IMR-90 (cell line): ENCODE results near the gene KCNAB1. TPM values are rescaled to one million over a fixed set of nuclear protein-coding genes. Genes with fewer than 3 reads are reported as not detected.

ENCODE experiments used
- ATAC-seq: fragments of 200-7000 bp; cut with Tn5 transposase; 2 replicates; pipeline ENCODE4 v1.9.1; 2020; ENCODE audit warnings: low read depth, mild to moderate bottlenecking, moderate library complexity
- BruUV-seq: library from RNA; stranded (reverse); fragments of 400-500 nt; replicated peaks from 2 replicates; lab custom pipeline; 2021; lab: Mats Ljungman, UMichigan
- CTCF ChIA-PET: fragments of 300-600 bp; formaldehyde crosslinking; extraction: SDS; loops from one replicate; lab custom pipeline; 2021; ENCODE audit warnings: antibody characterized with exemption; lab: Yijun Ruan, JAX
- POLR2A ChIA-PET: fragments of 300-600 bp; sonication (Branson Sonifier 250); formaldehyde crosslinking; loops from one replicate; lab custom pipeline; 2022; ENCODE audit warnings: antibody characterized with exemption; ENCODE audit not compliant: unreplicated experiment; lab: Charles Lee
- DNase-seq: peaks from one replicate; pipeline ENCODE4 v3.0.0; 2013
- H2AFZ ChIP-seq: replicated peaks from 2 replicates; pipeline ENCODE3; 2013; ENCODE audit warnings: low read length, mild to moderate bottlenecking; ENCODE audit not compliant: poor library complexity
- H2AK5ac ChIP-seq: 2 replicates; pipeline ENCODE4 v1.6.1; 2013; ENCODE audit warnings: low read depth, low read length, inconsistent platforms
- H2AK9ac ChIP-seq: replicated peaks from 2 replicates; pipeline ENCODE3; 2013; ENCODE audit warnings: mild to moderate bottlenecking, low read depth, low read length, moderate library complexity; ENCODE audit not compliant: poor library complexity
- H2BK120ac ChIP-seq: 2 replicates; pipeline ENCODE4 v1.6.1; 2013; ENCODE audit warnings: low read depth, low read length, inconsistent platforms
- H2BK15ac ChIP-seq: 3 replicates; pipeline ENCODE4 v1.6.1; 2013; ENCODE audit warnings: low read depth, low read length, inconsistent platforms
- H2BK20ac ChIP-seq: 2 replicates; pipeline ENCODE4 v1.6.1; 2013; ENCODE audit warnings: low read depth, mild to moderate bottlenecking, inconsistent platforms, low read length, moderate library complexity
- H2BK5ac ChIP-seq: 2 replicates; pipeline ENCODE4 v1.6.1; 2013; ENCODE audit warnings: mild to moderate bottlenecking, low read depth, low read length, inconsistent platforms; ENCODE audit not compliant: poor library complexity, severe bottlenecking
- H3K14ac ChIP-seq: replicated peaks from 2 replicates; pipeline ENCODE4 v1.6.1; 2013; ENCODE audit warnings: low read depth, low read length, inconsistent platforms
- H3K18ac ChIP-seq: 2 replicates; pipeline ENCODE4 v1.6.1; 2013; ENCODE audit warnings: low read depth, low read length, control low read depth
- H3K23ac ChIP-seq: 2 replicates; pipeline ENCODE4 v1.6.1; 2013; ENCODE audit warnings: low read depth, low read length, inconsistent platforms
- H3K27ac ChIP-seq: 2 replicates; pipeline ENCODE4 v1.5.1; 2013; ENCODE audit warnings: mild to moderate bottlenecking, control low read depth, low read length; ENCODE audit not compliant: insufficient read depth
- H3K27me3 ChIP-seq: 2 replicates; pipeline ENCODE4 v1.6.1; 2013; ENCODE audit warnings: low read length; ENCODE audit not compliant: control insufficient read depth, insufficient read depth
- H3K36me3 ChIP-seq: 2 replicates; pipeline ENCODE4 v1.6.1; 2013; ENCODE audit warnings: low read length, mixed read lengths; ENCODE audit not compliant: control insufficient read depth, insufficient read depth
- H3K4ac ChIP-seq: 2 replicates; pipeline ENCODE4 v1.6.1; 2013; ENCODE audit warnings: low read depth, low read length, inconsistent platforms
- H3K4me1 ChIP-seq: 2 replicates; pipeline ENCODE4 v1.6.1; 2013; ENCODE audit warnings: low read length, mixed read lengths; ENCODE audit not compliant: control insufficient read depth, insufficient read depth
- H3K4me2 ChIP-seq: 2 replicates; pipeline ENCODE4 v1.6.1; 2013; ENCODE audit warnings: low read depth, mild to moderate bottlenecking, control low read depth, low read length, moderate library complexity
- H3K4me3 ChIP-seq: 2 replicates; pipeline ENCODE4 v1.5.1; 2013; ENCODE audit warnings: low read depth, mild to moderate bottlenecking, control low read depth, low read length, moderate library complexity; ENCODE audit not compliant: insufficient read depth
- H3K56ac ChIP-seq: 2 replicates; pipeline ENCODE4 v1.6.1; 2013; ENCODE audit warnings: low read length, inconsistent platforms; ENCODE audit not compliant: insufficient read depth; ENCODE audit errors: extremely low read depth
- H3K79me1 ChIP-seq, 2 experiments: 2 replicates each; pipeline ENCODE4 v1.6.1; 2013; ENCODE audit warnings: low read length in 2 of 2, inconsistent platforms in 1 of 2, low read depth in 1 of 2
- H3K9ac ChIP-seq: 2 replicates; pipeline ENCODE4 v1.6.1; 2013; ENCODE audit warnings: low read depth, low read length, control low read depth
- H3K9me1 ChIP-seq: 2 replicates; pipeline ENCODE4 v1.6.1; 2013; ENCODE audit warnings: low read length, inconsistent platforms; ENCODE audit not compliant: insufficient read depth
- H3K9me3 ChIP-seq: 2 replicates; pipeline ENCODE4 v1.6.1; 2013; ENCODE audit warnings: low read length; ENCODE audit not compliant: control insufficient read depth, insufficient read depth
- H4K20me1 ChIP-seq: 2 replicates; pipeline ENCODE4 v1.6.1; 2013; ENCODE audit warnings: low read length, inconsistent platforms; ENCODE audit not compliant: insufficient read depth
- H4K5ac ChIP-seq: 2 replicates; pipeline ENCODE4 v1.6.1; 2013; ENCODE audit warnings: mild to moderate bottlenecking, low read depth, low read length, control low read depth
- H4K8ac ChIP-seq, 2 experiments: 2 replicates each; pipeline ENCODE4 v1.6.1; 2013; ENCODE audit warnings: low read depth in 2 of 2, low read length in 2 of 2, control low read depth in 1 of 2, inconsistent platforms in 1 of 2
- H4K91ac ChIP-seq: 2 replicates; pipeline ENCODE4 v1.6.1; 2013; ENCODE audit warnings: low read depth, low read length, inconsistent platforms; ENCODE audit not compliant: insufficient read depth
- BHLHE40 ChIP-seq: fragments of 150-350 bp; IDR thresholded peaks from 2 replicates; pipeline ENCODE4 v1.6.1; 2016; ENCODE audit warnings: mild to moderate bottlenecking, low read depth, low read length
- CEBPB ChIP-seq: IDR thresholded peaks from 2 replicates; pipeline ENCODE4 v1.6.1; 2012; ENCODE audit warnings: low read depth, low read length, improper control_type of control experiment
- CHD1 ChIP-seq: IDR thresholded peaks from 2 replicates; pipeline ENCODE4 v1.6.1; 2012; ENCODE audit warnings: low read depth, low read length, improper control_type of control experiment
- CTCF ChIP-seq: conservative IDR thresholded peaks from 2 replicates; pipeline ENCODE4 v1.5.1; 2012; ENCODE audit warnings: mild to moderate bottlenecking, low read depth, low read length, improper control_type of control experiment
- FOS ChIP-seq: fragments of 150-350 bp; IDR thresholded peaks from 2 replicates; pipeline ENCODE4 v1.6.1; 2016; ENCODE audit warnings: low read depth, low read length
- MAFK ChIP-seq: IDR thresholded peaks from 2 replicates; pipeline ENCODE4 v1.6.1; 2012; ENCODE audit warnings: low read depth, low read length, improper control_type of control experiment
- MAZ ChIP-seq: IDR thresholded peaks from 2 replicates; pipeline ENCODE4 v1.6.1; 2012; ENCODE audit warnings: low read depth, mild to moderate bottlenecking, low read length, improper control_type of control experiment, moderate library complexity, borderline replicate concordance
- MXI1 ChIP-seq: IDR thresholded peaks from 2 replicates; pipeline ENCODE4 v1.6.1; 2012; ENCODE audit warnings: low read depth, mild to moderate bottlenecking, low read length, moderate library complexity, borderline replicate concordance
- NFE2L2 ChIP-seq: fragments of 150-350 bp; IDR thresholded peaks from 2 replicates; pipeline ENCODE4 v1.6.1; 2016; ENCODE audit warnings: low read depth, mild to moderate bottlenecking, low read length
- POLR2A ChIP-seq: IDR thresholded peaks from 2 replicates; pipeline ENCODE4 v1.6.1; 2012; ENCODE audit warnings: mild to moderate bottlenecking, low read depth, low read length
- RAD21 ChIP-seq: IDR thresholded peaks from 2 replicates; pipeline ENCODE4 v1.6.1; 2012; ENCODE audit warnings: low read length, improper control_type of control experiment
- RCOR1 ChIP-seq: IDR thresholded peaks from 2 replicates; pipeline ENCODE4 v1.6.1; 2012; ENCODE audit warnings: mild to moderate bottlenecking, low read length, improper control_type of control experiment; ENCODE audit not compliant: insufficient replicate concordance
- RFX5 ChIP-seq: IDR thresholded peaks from 2 replicates; pipeline ENCODE4 v1.8.0; 2012; ENCODE audit warnings: low read depth, mild to moderate bottlenecking, low read length, moderate library complexity
- SMC3 ChIP-seq: fragments of 150-350 bp; IDR thresholded peaks from 2 replicates; pipeline ENCODE4 v1.6.1; 2016; ENCODE audit warnings: low read depth, mild to moderate bottlenecking, antibody characterized with exemption, low read length, moderate library complexity
- WGBS, 2 experiments: methylation state at CpG; one replicate each; pipeline versions ENCODE4 v1.1.5 to v1.1.7; 2013; ENCODE audit warnings: missing lambda C conversion rate in 2 of 2; ENCODE audit not compliant: insufficient read length in 1 of 2; ENCODE audit errors: extremely low coverage in 2 of 2; 5-methylcytosine and 5-hydroxymethylcytosine counted together
- dilution Hi-C: fragments of 300-500 bp; cut with HindIII; formaldehyde crosslinking; loops from one replicate; pipeline ENCODE4 v1.14.3; 2018; ENCODE audit warnings: low sequenced_read_pairs; ENCODE audit not compliant: unreplicated experiment
- in situ Hi-C: fragments of 300-500 bp; cut with MboI; formaldehyde crosslinking; loops from 3 replicates; pipeline ENCODE4 v1.14.3; 2019; ENCODE audit warnings: low sequenced_read_pairs, inconsistent platforms, mixed read lengths
- intact Hi-C: fragments of 100-400 bp; cut with micrococcal nuclease; formaldehyde crosslinking; loops from 2 replicates; pipeline ENCODE4 v1.10.0; 2022
- polyA plus RNA-seq, 3 experiments: library from polyadenylated mRNA; depleted of rRNA; stranded (reverse); fragments of >200 nt; gene quantifications; 2 replicates each; pipeline ENCODE4 v1.2.3, GENCODE V29; 2012; ENCODE audit warnings: low replicate concordance in 1 of 3
- total RNA-seq: library from RNA; depleted of rRNA; stranded (reverse); fragments of >200 nt; gene quantifications from 2 replicates; pipeline ENCODE4 v1.2.3, GENCODE V29; 2012
- TF ChIP-seq, protein P1 (sequence below): fragments of 150-350 bp; IDR thresholded peaks from 2 replicates; pipeline ENCODE4 v1.6.1; 2017; ENCODE audit warnings: mild to moderate bottlenecking, antibody characterized with exemption, low read length, low read depth
- TF ChIP-seq, protein P2 (sequence below): fragments of 150-350 bp; IDR thresholded peaks from 2 replicates; pipeline ENCODE4 v1.6.1; 2016; ENCODE audit warnings: low read depth, mild to moderate bottlenecking, low read length, moderate library complexity, borderline replicate concordance

The KCNAB1 gene
- total and polyA plus RNA-seq, 2 of the 4 experiments (the other 2 are of a cell fraction) = under 0.01 to 0.07 TPM

- H2BK15ac ChIP-seq = no peak overlapping the region
- no peaks in the 10 kb centered on the region for H3K4me1 ChIP-seq
- no peak overlapping the region for H2BK5ac ChIP-seq
- H2BK20ac ChIP-seq = no peak overlapping the region
- H3K27me3 ChIP-seq = no peaks in the 10 kb centered on the region
- intact Hi-C loops (no loop called here), in situ Hi-C loops (no loop called here), dilution Hi-C loops (no loop called here)
- 90% methylated on average over 2 of the region's 3 CpGs; no CpG with 5 or more reads in 1 of the 2 experiments for WGBS, 2 experiments
- no peak overlapping the region for H4K8ac ChIP-seq
- no peak overlapping the region for H4K5ac ChIP-seq
- H3K4ac ChIP-seq = no peak overlapping the region
- no peaks in the 10 kb centered on the region for H3K9me1 ChIP-seq
- H3K79me1 ChIP-seq = no peaks in the 10 kb centered on the region
- ATAC-seq (no peak), DNase-seq (no peak)
- H2AK9ac ChIP-seq = no peak overlapping the region
- H3K36me3 ChIP-seq = no peaks in the 10 kb centered on the region
- H3K56ac ChIP-seq = no peak overlapping the region
- no TSS peak for BruUV-seq
- H3K4me3 ChIP-seq = no peak overlapping the region
- ChIA-PET POLR2A (no interaction called here), CTCF (no interaction called here)
- H3K27ac ChIP-seq = no peak overlapping the region
- no peak overlapping the region for H3K14ac ChIP-seq
- no peak overlapping the region for H3K4me2 ChIP-seq
- no peak overlapping the region for H3K18ac ChIP-seq
- no peak overlapping the region for H3K9ac ChIP-seq
- no peak overlapping the region for H3K23ac ChIP-seq
- no peak overlapping the region for H2BK120ac ChIP-seq
- H2AFZ ChIP-seq = no peak overlapping the region
- TF ChIP-seq RFX5 (no peak), MXI1 (no peak), CTCF (no peak), MAFK (no peak), MAZ (no peak), RAD21 (no peak), FOS (no peak), POLR2A (no peak), NFE2L2 (no peak), CEBPB (no peak), CHD1 (no peak), RCOR1 (no peak), BHLHE40 (no peak), SMC3 (no peak)
- TF ChIP-seq, protein P1, sequence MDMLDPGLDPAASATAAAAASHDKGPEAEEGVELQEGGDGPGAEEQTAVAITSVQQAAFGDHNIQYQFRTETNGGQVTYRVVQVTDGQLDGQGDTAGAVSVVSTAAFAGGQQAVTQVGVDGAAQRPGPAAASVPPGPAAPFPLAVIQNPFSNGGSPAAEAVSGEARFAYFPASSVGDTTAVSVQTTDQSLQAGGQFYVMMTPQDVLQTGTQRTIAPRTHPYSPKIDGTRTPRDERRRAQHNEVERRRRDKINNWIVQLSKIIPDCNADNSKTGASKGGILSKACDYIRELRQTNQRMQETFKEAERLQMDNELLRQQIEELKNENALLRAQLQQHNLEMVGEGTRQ = no peak
- TF ChIP-seq, protein P2, sequence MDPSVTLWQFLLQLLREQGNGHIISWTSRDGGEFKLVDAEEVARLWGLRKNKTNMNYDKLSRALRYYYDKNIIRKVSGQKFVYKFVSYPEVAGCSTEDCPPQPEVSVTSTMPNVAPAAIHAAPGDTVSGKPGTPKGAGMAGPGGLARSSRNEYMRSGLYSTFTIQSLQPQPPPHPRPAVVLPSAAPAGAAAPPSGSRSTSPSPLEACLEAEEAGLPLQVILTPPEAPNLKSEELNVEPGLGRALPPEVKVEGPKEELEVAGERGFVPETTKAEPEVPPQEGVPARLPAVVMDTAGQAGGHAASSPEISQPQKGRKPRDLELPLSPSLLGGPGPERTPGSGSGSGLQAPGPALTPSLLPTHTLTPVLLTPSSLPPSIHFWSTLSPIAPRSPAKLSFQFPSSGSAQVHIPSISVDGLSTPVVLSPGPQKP = no peak
- no peak overlapping the region for H4K91ac ChIP-seq
- H3K9me3 ChIP-seq = no peaks in the 10 kb centered on the region
- no peaks in the 10 kb centered on the region for H4K20me1 ChIP-seq
- no peak overlapping the region for H2AK5ac ChIP-seq
Measured at GRCh38 chr3:156188757-156189156, 68.4 kb downstream of the KCNAB1 start.
